Lower leg skin (tissue), 3 donors: Measurements from ENCODE around the gene DYNLT3.

Source experiments
- CTCF ChIP-seq, 3 donors: fragments of 450-650 bp; IDR thresholded peaks; one replicate each; pipeline ENCODE4 v1.5.1; 2016; ENCODE audit warnings: antibody characterized with exemption in 3 of 3, mild to moderate bottlenecking in 3 of 3, moderate library complexity in 2 of 3
- POLR2A ChIP-seq, 2 donors: fragments of 450-650 bp; IDR thresholded peaks; one replicate each; pipeline ENCODE4 v1.6.1; 2016 to 2017; ENCODE audit warnings: antibody characterized with exemption in 2 of 2, mild to moderate bottlenecking in 1 of 2, moderate library complexity in 1 of 2

GRCh38 chrX:37846141-37846540, 1.2 kb downstream of the DYNLT3 start:
- TF ChIP-seq CTCF (IDR thresholded peaks at IDR 0.05) (no peak), POLR2A (IDR thresholded peaks at IDR 0.05) (no peak)
